ENCODE data around the gene ABCC4.
A peak's percentile ranks its signal among the peaks of the same experiment; 100 is the strongest.

Gene ABCC4

DNA sequence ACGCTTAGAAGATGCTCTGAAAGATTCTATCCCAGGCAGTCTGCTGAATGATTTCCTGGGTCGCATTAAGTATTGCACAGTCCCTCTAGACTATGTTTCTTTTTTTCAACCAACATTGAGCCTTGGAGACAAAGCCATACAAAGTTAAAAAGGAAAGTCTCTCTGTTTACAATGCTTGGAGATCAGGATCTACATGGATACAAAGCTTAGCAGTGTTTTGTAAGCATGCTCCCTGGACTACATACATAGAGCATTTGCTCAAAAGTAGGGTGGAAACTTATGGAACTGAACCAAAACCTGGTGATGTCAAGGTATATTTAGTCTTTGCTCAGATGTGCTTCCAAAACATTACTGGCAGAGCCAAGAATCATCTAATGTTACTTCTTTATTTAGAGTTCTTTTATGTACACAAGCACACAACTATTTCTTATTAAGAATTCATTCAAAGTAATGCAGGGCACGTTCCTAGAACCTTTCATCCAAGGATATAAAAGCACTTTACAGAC lies 241.2 kb downstream of the ABCC4 start:
- Mint-ChIP-seq H3K4me1 (ENCODE audit: low read depth) (no peaks in the 10 kb centered on the region), H3K9me3 (no peaks in the 10 kb centered on the region), H3K27ac (no peak overlapping the region), H3K4me3 (no peak overlapping the region), H3K27me3 (no peaks in the 10 kb centered on the region), H3K36me3 (ENCODE audit: low read depth) (peaks cover 37% of the 10 kb centered on the region)

DNA sequence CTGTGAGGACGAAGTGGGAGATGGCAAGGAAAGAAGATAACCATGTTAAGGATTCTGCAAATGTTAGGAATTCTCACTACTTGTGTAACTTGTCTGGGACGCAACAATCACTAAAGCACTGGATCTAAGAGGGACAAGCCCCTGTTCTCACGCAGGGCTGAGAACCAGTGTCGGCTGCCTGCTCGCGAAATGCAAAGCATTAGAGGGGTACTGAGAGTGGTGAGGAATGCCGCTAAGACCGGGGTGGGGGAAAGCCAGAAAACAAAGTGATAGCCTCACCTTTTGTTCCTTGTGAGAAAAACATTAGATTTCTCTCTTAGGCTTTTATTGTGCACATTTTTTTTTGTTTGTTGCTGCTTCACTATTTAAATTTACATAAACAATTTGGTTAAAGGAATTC lies 241.9 kb downstream of the ABCC4 start:
- Mint-ChIP-seq H3K27me3 (no peaks in the 10 kb centered on the region), H3K27ac (no peak overlapping the region), H3K4me3 (no peak overlapping the region), H3K9me3 (no peaks in the 10 kb centered on the region), H3K36me3 (ENCODE audit: low read depth) (peaks cover 34% of the 10 kb centered on the region), H3K4me1 (ENCODE audit: low read depth) (no peaks in the 10 kb centered on the region)

DNA sequence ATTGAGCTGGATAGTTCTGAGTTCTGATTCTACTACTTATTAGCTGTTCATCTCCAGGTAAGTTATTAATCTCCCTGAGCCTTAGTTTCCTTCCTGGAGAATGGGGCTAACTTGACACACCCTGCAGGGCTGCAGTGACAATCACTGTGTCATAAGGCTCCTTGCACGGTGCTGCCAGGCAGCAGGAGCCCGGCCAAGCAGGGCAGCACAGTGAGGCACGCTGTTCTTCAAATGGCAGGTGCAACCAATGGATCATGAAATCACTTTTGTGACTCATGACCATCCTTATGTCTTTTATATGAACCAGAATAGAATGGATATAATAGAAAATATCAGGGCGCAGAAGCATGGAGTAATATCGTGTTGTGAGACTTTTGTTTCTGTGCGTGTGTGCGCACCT lies 242.6 kb downstream of the ABCC4 start:
- H3K9me3 Mint-ChIP-seq: no peaks in the 10 kb centered on the region
- H3K36me3 Mint-ChIP-seq (ENCODE audit: low read depth): peaks cover 35% of the 10 kb centered on the region
- H3K4me1 Mint-ChIP-seq (ENCODE audit: low read depth): no peaks in the 10 kb centered on the region
- no peak overlapping the region for H3K27ac Mint-ChIP-seq
- H3K4me3 Mint-ChIP-seq: no peak overlapping the region
- H3K27me3 Mint-ChIP-seq: no peaks in the 10 kb centered on the region

DNA sequence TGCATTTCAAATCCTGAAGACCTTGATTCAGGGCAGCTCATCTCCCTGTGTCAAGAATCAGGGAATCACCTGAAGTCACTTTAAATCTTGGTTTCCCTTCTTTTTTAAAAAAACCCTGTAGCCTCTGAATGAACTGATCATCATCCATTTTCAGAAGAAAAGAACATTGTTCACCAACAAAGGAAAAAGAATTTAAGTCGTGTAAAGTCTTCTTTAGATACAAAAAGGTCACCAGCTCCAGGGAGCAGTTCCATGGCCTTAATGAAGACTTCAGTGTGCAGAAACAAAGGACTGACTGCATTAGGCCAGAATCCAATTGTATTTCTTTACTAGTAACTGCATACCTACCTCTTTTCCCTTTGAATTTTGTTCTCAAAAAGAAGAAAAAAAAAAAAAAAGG lies 245.0 kb downstream of the ABCC4 start:
- Mint-ChIP-seq H3K27ac (no peak overlapping the region), H3K27me3 (no peaks in the 10 kb centered on the region), H3K9me3 (no peaks in the 10 kb centered on the region), H3K36me3 (ENCODE audit: low read depth) (peaks cover 30% of the 10 kb centered on the region), H3K4me3 (no peak overlapping the region), H3K4me1 (ENCODE audit: low read depth) (peaks cover 1% of the 10 kb centered on the region)

DNA sequence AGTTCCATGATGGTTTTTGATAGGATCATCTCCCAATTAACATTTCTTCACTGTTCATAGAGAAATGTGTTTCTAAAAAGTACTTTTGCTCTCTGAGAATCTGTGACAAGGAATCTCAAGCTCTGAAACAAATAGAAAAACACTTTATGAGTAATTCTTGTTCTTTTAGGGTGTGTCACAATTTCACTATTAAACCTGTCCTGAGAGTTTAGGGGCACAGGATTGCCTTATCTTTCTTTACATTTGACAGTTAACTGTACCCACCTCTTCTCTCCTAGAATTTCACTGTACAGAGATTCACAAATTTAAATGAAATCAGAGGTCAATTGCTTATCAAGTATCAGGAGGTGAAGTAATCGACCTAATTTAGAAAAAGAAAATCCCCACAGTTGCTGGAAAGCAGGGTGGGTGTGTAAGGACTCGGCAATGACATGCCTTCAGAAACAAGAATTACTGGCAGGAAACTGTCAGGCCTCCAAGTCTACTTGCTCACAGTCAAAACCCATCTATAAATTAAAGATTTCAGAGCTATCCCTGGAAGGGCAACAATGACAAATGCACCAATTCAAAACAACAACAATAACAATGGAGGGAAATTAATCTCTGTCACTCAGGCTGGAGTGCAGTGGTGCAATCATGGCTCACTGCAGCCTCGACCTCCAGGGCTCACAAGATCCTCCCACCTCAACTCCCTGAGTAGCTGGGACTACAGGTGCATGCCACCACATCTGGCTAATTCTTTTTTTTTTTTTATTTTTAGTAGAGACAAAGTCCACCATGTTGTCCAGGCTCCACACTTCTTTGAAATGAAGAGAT lies 250.2 kb downstream of the ABCC4 start:
- H3K9me3 Mint-ChIP-seq: no peaks in the 10 kb centered on the region
- peaks cover 19% of the 10 kb centered on the region for H3K4me1 Mint-ChIP-seq (ENCODE audit: low read depth)
- H3K27ac Mint-ChIP-seq: peak overlapping the region; percentile 31
- H3K27me3 Mint-ChIP-seq: no peaks in the 10 kb centered on the region
- peaks cover 50% of the 10 kb centered on the region for H3K36me3 Mint-ChIP-seq (ENCODE audit: low read depth)
- no peak overlapping the region for H3K4me3 Mint-ChIP-seq

DNA sequence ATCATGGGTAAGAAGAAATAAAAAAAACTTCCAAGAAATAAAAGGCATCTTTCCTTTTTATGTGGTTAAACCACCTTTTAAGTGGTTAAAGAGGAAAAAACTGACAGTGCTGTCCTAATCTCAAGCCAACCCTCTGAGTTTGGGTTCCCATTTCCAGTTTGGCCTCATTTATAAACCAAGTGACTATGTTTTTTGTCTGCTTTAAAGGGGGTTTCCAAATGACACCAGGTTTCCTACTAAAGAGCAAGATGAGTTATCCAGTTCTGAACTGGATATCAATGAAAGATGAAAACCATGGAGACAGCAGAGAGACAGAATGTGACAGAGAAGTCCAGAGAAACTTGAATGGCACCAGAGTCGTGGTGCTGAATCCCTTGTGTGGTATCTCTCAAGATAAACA lies 251.5 kb downstream of the ABCC4 start:
- Mint-ChIP-seq H3K4me3 (no peak overlapping the region), H3K36me3 (ENCODE audit: low read depth) (peaks cover 52% of the 10 kb centered on the region), H3K27ac (peak overlapping the region; percentile 54), H3K27me3 (no peaks in the 10 kb centered on the region), H3K9me3 (no peaks in the 10 kb centered on the region), H3K4me1 (ENCODE audit: low read depth) (peaks cover 19% of the 10 kb centered on the region)

DNA sequence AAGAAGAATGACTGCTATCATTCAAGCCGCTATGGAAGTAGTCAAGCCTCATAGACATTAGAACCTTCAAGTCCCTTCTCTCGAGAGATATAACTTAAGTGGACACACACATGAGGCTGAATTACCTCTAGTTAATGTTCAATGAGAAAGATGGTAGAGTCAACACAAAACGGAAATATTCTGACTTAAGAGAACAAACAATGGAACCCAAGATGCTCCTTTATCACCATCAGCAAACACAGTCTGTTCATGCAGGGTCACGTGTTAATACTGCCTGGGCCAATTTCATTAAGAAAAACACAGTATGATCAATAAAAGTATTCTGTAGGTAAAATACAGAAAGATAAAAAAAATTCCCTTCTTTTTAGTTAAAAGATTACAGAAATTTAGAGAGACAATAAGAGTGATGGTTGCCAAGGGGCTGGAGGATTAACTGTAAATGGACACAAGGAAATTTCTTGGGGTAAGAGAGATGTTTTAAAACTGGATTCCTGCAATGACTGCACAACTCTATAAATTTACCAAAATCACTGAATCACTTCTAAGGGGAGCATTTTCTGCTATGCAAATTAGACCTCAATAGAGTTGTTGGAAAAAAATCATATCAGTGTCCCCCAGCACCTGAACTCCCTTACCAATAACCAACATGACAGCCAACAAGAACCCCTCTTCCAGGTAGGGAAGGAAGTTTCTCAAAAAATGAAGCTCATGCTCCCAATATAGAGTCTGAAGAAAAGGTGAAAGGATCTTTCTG lies 256.6 kb downstream of the ABCC4 start:
- H3K27ac Mint-ChIP-seq: no peak overlapping the region
- peaks cover 1% of the 10 kb centered on the region for H3K4me1 Mint-ChIP-seq (ENCODE audit: low read depth)
- no peak overlapping the region for H3K4me3 Mint-ChIP-seq
- no peaks in the 10 kb centered on the region for H3K27me3 Mint-ChIP-seq
- H3K36me3 Mint-ChIP-seq (ENCODE audit: low read depth): peaks cover 68% of the 10 kb centered on the region
- no peaks in the 10 kb centered on the region for H3K9me3 Mint-ChIP-seq

DNA sequence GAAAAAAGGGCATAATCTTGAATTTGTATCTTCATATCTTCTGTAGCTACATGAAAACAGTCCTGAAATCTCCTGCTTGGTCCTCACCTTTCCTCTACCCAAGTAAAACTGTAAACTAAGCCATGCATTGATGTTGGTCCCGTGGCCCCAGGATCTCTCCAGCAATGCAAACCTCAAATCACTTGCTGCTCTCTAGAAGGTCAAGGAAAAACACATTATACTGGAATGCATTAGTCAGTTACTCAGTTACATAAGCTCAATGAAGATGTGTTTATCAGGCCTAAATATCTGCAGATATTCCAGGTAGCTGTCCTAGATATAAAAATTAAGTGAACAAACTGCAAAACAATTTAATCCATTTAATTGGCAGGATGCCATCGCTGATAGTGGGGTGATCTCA lies 261.8 kb downstream of the ABCC4 start:
- no peak overlapping the region for H3K4me3 Mint-ChIP-seq
- H3K27ac Mint-ChIP-seq: no peak overlapping the region
- H3K9me3 Mint-ChIP-seq: no peaks in the 10 kb centered on the region
- no peaks in the 10 kb centered on the region for H3K4me1 Mint-ChIP-seq (ENCODE audit: low read depth)
- H3K27me3 Mint-ChIP-seq: no peaks in the 10 kb centered on the region
- peaks cover 60% of the 10 kb centered on the region for H3K36me3 Mint-ChIP-seq (ENCODE audit: low read depth)

DNA sequence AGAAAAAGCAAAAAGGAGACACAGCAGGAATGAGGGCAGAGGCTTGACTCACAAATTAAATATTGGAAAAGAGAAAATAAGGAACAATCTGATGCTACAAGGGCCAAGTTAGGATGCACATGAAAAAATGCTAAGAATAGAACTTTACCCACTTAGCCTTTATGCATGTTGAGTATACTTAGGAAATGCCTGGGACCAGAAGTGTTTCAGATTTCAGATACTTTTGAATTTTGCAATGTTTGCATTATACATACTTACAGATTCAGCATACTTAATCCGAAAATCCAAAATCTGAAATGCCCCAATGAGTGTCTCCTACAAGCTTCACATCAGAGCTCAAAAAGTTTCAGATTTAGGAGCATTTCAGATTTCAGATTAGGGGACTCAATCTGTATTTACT lies 262.3 kb downstream of the ABCC4 start:
- H3K4me3 Mint-ChIP-seq: no peak overlapping the region
- H3K27ac Mint-ChIP-seq: no peak overlapping the region
- no peaks in the 10 kb centered on the region for H3K4me1 Mint-ChIP-seq (ENCODE audit: low read depth)
- peaks cover 60% of the 10 kb centered on the region for H3K36me3 Mint-ChIP-seq (ENCODE audit: low read depth)
- H3K9me3 Mint-ChIP-seq: no peaks in the 10 kb centered on the region
- no peaks in the 10 kb centered on the region for H3K27me3 Mint-ChIP-seq

DNA sequence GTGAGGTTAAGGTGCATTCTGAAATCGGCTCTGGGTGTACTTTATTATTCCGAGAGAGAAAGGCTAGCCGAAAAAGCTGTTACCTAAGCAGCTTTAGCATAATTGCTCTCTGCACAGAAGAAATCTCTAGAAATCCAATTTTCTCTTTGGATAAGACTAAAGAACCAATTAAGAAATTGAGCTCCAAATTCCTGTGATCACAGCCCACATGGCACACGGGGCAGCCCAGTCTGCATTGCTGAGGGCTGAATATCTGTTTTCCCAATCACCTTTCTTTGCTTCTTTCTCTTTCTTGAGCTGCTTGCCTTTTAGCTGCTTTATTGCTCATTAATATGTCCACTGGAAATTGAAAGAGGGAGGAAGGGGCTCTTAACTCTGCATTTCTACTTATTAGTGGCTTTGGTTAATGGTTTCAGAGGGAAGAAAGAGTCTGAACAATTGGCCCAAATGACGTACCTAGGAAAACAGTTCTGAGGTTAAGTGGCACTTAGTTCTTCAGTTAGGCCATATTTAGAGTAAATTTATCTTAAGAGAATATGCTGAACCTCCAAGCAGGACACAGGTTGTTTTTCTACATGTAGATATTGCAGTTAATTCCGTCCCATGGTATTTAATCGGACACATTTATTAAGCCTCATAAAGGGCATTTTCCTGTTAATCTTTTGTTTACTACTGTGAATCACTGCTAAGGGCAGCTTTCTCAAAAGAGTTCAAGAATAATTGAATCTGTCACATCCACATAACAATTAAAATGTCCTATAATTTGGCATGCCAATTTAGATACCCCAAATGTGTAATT lies 265.7 kb downstream of the ABCC4 start:
- Mint-ChIP-seq H3K4me3 (no peak overlapping the region), H3K9me3 (no peaks in the 10 kb centered on the region), H3K27me3 (no peaks in the 10 kb centered on the region), H3K36me3 (ENCODE audit: low read depth) (peaks cover 35% of the 10 kb centered on the region), H3K27ac (no peak overlapping the region), H3K4me1 (ENCODE audit: low read depth) (no peaks in the 10 kb centered on the region)

DNA sequence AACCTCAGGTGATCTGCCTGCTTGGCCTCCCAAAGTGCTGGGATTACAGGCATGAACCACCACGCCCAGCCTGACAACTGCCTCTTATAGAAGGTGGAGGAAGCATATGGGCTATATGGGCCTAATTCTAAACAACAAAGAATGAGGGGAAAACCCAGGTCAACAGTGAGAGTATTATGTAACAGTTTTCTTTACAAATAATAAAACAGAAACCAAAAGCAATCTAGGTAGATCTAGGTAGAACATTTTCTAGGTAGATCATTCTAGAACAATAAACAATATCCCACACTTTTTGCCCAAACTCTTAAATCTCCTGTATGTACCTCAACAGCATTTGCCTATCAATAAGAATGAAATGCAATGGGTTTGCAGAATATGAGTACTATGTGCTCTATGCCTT lies 267.4 kb downstream of the ABCC4 start:
- no peak overlapping the region for H3K27ac Mint-ChIP-seq
- H3K4me1 Mint-ChIP-seq (ENCODE audit: low read depth): no peaks in the 10 kb centered on the region
- H3K9me3 Mint-ChIP-seq: no peaks in the 10 kb centered on the region
- peaks cover 29% of the 10 kb centered on the region for H3K36me3 Mint-ChIP-seq (ENCODE audit: low read depth)
- H3K4me3 Mint-ChIP-seq: no peak overlapping the region
- no peaks in the 10 kb centered on the region for H3K27me3 Mint-ChIP-seq

DNA sequence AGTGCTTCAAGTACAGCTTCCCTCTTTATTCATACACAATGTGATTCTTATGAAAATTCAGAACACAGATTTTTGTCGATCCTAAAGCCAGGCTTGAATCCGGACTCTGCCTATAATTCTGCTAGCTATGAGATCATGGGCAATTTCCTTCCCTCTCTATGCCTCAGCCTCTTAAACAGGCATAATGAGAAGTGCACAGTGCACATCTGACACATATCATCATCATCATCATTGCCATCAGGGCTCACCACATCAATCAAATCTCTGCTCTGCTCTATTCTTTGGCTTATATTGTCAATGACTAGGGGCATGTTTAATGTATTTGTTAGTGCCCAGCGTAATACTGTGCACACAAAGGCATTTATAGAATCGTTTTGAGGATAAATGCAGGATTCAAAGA lies 269.1 kb downstream of the ABCC4 start:
- Mint-ChIP-seq H3K9me3 (peaks cover 11% of the 10 kb centered on the region), H3K27me3 (no peaks in the 10 kb centered on the region), H3K4me3 (no peak overlapping the region), H3K36me3 (ENCODE audit: low read depth) (peaks cover 28% of the 10 kb centered on the region), H3K27ac (no peak overlapping the region), H3K4me1 (ENCODE audit: low read depth) (no peaks in the 10 kb centered on the region)

DNA sequence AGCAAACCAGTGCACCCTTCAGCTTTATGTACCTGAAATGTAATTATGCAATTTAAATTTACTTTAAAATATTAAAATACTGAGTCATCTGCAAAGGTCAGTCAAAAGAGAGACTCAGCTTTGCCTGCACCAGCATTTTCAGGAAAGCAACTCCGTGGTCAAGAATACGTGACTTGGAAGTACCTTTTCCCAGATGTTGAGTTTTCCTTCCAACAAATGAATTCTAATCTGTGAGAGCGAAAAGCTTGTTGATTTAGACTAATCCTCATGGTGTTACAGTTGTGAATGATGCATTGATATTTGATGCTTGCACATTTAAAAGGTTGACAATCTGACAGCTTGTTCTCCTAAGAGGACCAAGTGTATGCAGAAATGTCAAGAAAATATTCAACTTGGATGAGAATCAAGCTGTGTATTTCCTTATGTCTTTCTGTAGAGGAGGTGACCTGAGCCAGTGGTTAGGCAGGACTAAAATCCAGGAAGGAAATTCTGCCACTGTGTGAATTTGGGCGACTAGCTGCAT lies 270.4 kb downstream of the ABCC4 start:
- no peak overlapping the region for H3K27ac Mint-ChIP-seq
- H3K4me3 Mint-ChIP-seq: no peak overlapping the region
- H3K27me3 Mint-ChIP-seq: no peaks in the 10 kb centered on the region
- no peaks in the 10 kb centered on the region for H3K4me1 Mint-ChIP-seq (ENCODE audit: low read depth)
- peaks cover 11% of the 10 kb centered on the region for H3K9me3 Mint-ChIP-seq
- H3K36me3 Mint-ChIP-seq (ENCODE audit: low read depth): peaks cover 28% of the 10 kb centered on the region

DNA sequence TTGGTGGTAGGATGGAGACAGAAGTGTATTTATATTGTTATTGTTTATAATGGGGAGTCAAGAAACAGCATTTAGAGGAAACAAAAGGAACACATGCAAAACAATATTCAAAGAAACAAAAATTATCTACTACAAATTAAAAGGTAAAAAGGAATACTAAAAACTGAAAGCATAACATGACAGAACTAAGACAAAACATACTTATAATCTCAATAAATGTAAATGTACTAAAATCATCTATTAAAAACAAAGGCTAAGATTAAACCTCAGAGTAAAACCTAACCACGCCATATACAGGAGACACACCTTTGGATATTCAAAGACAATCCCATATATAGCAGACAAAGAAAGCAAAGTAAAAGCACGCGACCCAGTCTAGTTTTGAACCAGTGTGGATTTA lies 273.6 kb downstream of the ABCC4 start:
- H3K36me3 Mint-ChIP-seq (ENCODE audit: low read depth): peaks cover 26% of the 10 kb centered on the region
- no peak overlapping the region for H3K27ac Mint-ChIP-seq
- peaks cover 16% of the 10 kb centered on the region for H3K9me3 Mint-ChIP-seq
- H3K4me3 Mint-ChIP-seq: no peak overlapping the region
- H3K4me1 Mint-ChIP-seq (ENCODE audit: low read depth): no peaks in the 10 kb centered on the region
- H3K27me3 Mint-ChIP-seq: no peaks in the 10 kb centered on the region

DNA sequence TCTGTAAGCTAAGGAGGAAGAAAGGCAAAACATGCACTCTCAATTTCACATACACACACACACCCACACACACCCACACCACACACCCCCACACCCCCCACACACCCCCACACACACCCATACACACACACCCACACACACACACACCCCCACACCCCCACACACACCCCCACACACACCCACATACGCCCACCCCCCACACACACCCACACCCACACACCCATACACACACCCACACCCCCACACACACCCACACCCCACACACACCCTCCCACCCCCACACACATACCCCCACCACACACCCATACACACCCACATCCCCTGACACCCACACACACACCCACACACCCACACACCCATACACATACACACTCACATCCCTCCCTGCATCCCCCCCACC lies 276.1 kb downstream of the ABCC4 start:
- Mint-ChIP-seq H3K9me3 (peaks cover 16% of the 10 kb centered on the region), H3K4me1 (ENCODE audit: low read depth) (no peaks in the 10 kb centered on the region), H3K36me3 (ENCODE audit: low read depth) (peaks cover 43% of the 10 kb centered on the region), H3K27ac (no peak overlapping the region), H3K4me3 (no peak overlapping the region), H3K27me3 (no peaks in the 10 kb centered on the region)
